HepG2 (cell line): ENCODE measurements around the gene KIF13A. TPM values are rescaled to one million over a fixed set of nuclear protein-coding genes. Genes with fewer than 3 reads are reported as not detected.

Experiments
- CBFB ChIP-seq: sonication (generic); formaldehyde crosslinking; IDR thresholded peaks from 2 replicates; pipeline ENCODE4 v1.4.0; 2020; ENCODE audit warnings: missing genetic modification reagents
- EEA1 ChIP-seq: sonication (generic); formaldehyde crosslinking; IDR thresholded peaks from 2 replicates; pipeline ENCODE4 v1.5.1; 2020; ENCODE audit warnings: mild to moderate bottlenecking, missing genetic modification reagents, borderline replicate concordance
- IKZF1 ChIP-seq: fragments of 450-650 bp; IDR thresholded peaks from 2 replicates; pipeline ENCODE4 v1.7.1; 2016
- IRF9 ChIP-seq: sonication (generic); formaldehyde crosslinking; IDR thresholded peaks from 2 replicates; pipeline ENCODE4 v1.8.0; 2022; ENCODE audit warnings: missing genetic modification reagents, mild to moderate bottlenecking, borderline replicate concordance
- JUNB ChIP-seq: sonication (generic); formaldehyde crosslinking; IDR thresholded peaks from 2 replicates; pipeline ENCODE4 v1.8.0; 2022; ENCODE audit warnings: missing genetic modification reagents, mild to moderate bottlenecking, borderline replicate concordance
- KLF12 ChIP-seq: sonication (generic); formaldehyde crosslinking; IDR thresholded peaks from 2 replicates; pipeline ENCODE4 v1.4.0; 2020; ENCODE audit warnings: missing genetic modification reagents, borderline replicate concordance
- KLF15 ChIP-seq: sonication (generic); formaldehyde crosslinking; IDR thresholded peaks from 2 replicates; pipeline ENCODE4 v1.8.1; 2023; ENCODE audit warnings: borderline replicate concordance, mild to moderate bottlenecking, inconsistent platforms, missing genetic modification reagents, mixed read lengths
- MIXL1 ChIP-seq: IDR thresholded peaks from 2 replicates; pipeline ENCODE4 v1.6.1; 2016
- PPARG ChIP-seq: conservative IDR thresholded peaks from 2 replicates; pipeline ENCODE4 v1.6.1; 2016; ENCODE audit warnings: missing biosample characterization, missing genetic modification reagents
- PRPF4 ChIP-seq: fragments of 200-400 bp; formaldehyde crosslinking; IDR thresholded peaks from 2 replicates; pipeline ENCODE4 v1.6.1; 2016; ENCODE audit warnings: low read length, low read depth; ENCODE audit not compliant: poor library complexity, severe bottlenecking
- RBM39 ChIP-seq: fragments of 200-400 bp; formaldehyde crosslinking; IDR thresholded peaks from one replicate; pipeline ENCODE4 v1.6.1; 2018; ENCODE audit warnings: antibody characterized with exemption, mild to moderate bottlenecking, low read depth, low read length; ENCODE audit not compliant: poor library complexity, severe bottlenecking
- RFXANK ChIP-seq: IDR thresholded peaks from 2 replicates; pipeline ENCODE4 v1.6.1; 2016
- TFDP1 ChIP-seq: IDR thresholded peaks from 2 replicates; pipeline ENCODE4 v1.6.1; 2016; ENCODE audit warnings: missing compliant biosample characterization, missing genetic modification reagents, borderline replicate concordance
- UBTF ChIP-seq: sonication (generic); formaldehyde crosslinking; IDR thresholded peaks from 2 replicates; pipeline ENCODE4 v1.4.0; 2020; ENCODE audit warnings: mild to moderate bottlenecking, missing genetic modification reagents
- ZBTB39 ChIP-seq: sonication (generic); formaldehyde crosslinking; IDR thresholded peaks from 2 replicates; pipeline ENCODE4 v1.5.0; 2020; ENCODE audit warnings: missing genetic modification reagents
- ZFX ChIP-seq: sonication (generic); formaldehyde crosslinking; IDR thresholded peaks from 2 replicates; pipeline ENCODE4 v1.4.0; 2020; ENCODE audit warnings: mild to moderate bottlenecking, low read depth, missing genetic modification reagents, moderate library complexity
- ZNF260 ChIP-seq: sonication (generic); formaldehyde crosslinking; IDR thresholded peaks from 2 replicates; pipeline ENCODE4 v1.4.0; 2020; ENCODE audit warnings: missing genetic modification reagents, low read depth, mild to moderate bottlenecking, borderline replicate concordance
- ZNF275 ChIP-seq: sonication (generic); formaldehyde crosslinking; IDR thresholded peaks from 2 replicates; pipeline ENCODE4 v1.8.0; 2022; ENCODE audit warnings: missing genetic modification reagents, mild to moderate bottlenecking, inconsistent platforms, borderline replicate concordance
- ZNF781 ChIP-seq: sonication (generic); formaldehyde crosslinking; IDR thresholded peaks from 2 replicates; pipeline ENCODE4 v1.5.1; 2020; ENCODE audit warnings: borderline replicate concordance, mild to moderate bottlenecking, missing genetic modification reagents; ENCODE audit errors: not compliant biosample characterization
- ZNF850 ChIP-seq: sonication (generic); formaldehyde crosslinking; conservative IDR thresholded peaks from 2 replicates; pipeline ENCODE4 v1.9.0; 2021; ENCODE audit warnings: mild to moderate bottlenecking, missing genetic modification reagents
- ZNF878 ChIP-seq: sonication (generic); formaldehyde crosslinking; IDR thresholded peaks from 2 replicates; pipeline ENCODE4 v1.8.1; 2023; ENCODE audit warnings: mild to moderate bottlenecking, missing genetic modification reagents, moderate library complexity
- polyA plus RNA-seq, 8 experiments: library from polyadenylated mRNA; depleted of rRNA in 3 of 8; stranded (reverse) in 7 of 8; unstranded in 1 of 8; fragments of >200 nt; fragmentation: Illumina TruSeq in 4 of 8; extraction: Trizol in 4 of 8; gene quantifications; 2 replicates each; pipeline versions ENCODE4 v1.2.1 to v1.2.3, GENCODE V29; 2011 to 2016; ENCODE audit warnings: low read depth in 4 of 8, missing spikeins in 1 of 8, mixed read lengths in 1 of 8; ENCODE audit not compliant: insufficient read depth in 1 of 8
- total RNA-seq, 5 experiments: library from RNA; depleted of rRNA; stranded (reverse); fragments of >200 nt; fragmentation: Illumina TruSeq; extraction: Trizol; gene quantifications; 2 replicates each; pipeline ENCODE4 v1.2.3, GENCODE V29; 2016; ENCODE audit warnings: low read depth in 1 of 5

The KIF13A gene
- total and polyA plus RNA-seq, 2 of the 13 experiments (the other 11 are each of a cell fraction or from before 2014, with no cell fraction given): 21.1 to 37.2 TPM

- TF ChIP-seq KLF12 (CRISPR knock-in tag): no peak
- no peak for TF ChIP-seq PRPF4
- TF ChIP-seq EEA1 (CRISPR knock-in tag): no peak
- no peak for TF ChIP-seq ZNF781 (CRISPR knock-in tag)
- TF ChIP-seq ZNF878: peak; percentile 83; the same call in 1 of the 2 replicates
- peak; percentile 95 for TF ChIP-seq PPARG (CRISPR knock-in tag)
- no peak for TF ChIP-seq UBTF (CRISPR knock-in tag)
- no peak for TF ChIP-seq ZNF850
- TF ChIP-seq ZFX (CRISPR knock-in tag): peak; percentile 92
- TF ChIP-seq ZBTB39 (CRISPR knock-in tag): 0 out of 2 replicates have a peak, but pooled peaks have one; percentile 55
- TF ChIP-seq KLF15: no peak
- no peak for TF ChIP-seq CBFB (CRISPR knock-in tag)
- TF ChIP-seq ZNF260 (CRISPR knock-in tag): no peak
- no peak for TF ChIP-seq ZNF275
- peak; percentile 38; the same call in 1 of the 2 replicates for TF ChIP-seq TFDP1 (CRISPR knock-in tag)
- no peak for TF ChIP-seq IKZF1
- no peak for TF ChIP-seq RFXANK (CRISPR knock-in tag)
- peak; percentile 91 for TF ChIP-seq MIXL1 (CRISPR knock-in tag)
- no peak; the same call in 1 of the 2 replicates for TF ChIP-seq IRF9 (CRISPR knock-in tag)
- no peak for TF ChIP-seq RBM39
- no peak; the same call in 1 of the 2 replicates for TF ChIP-seq JUNB
These were observed 55.0 kb downstream of the KIF13A start (continued) for GRCh38 chr6:17932330-17932852.
